GM12873 (cell line): ENCODE results near the gene CRELD1.

ENCODE experiments used
- TF ChIP-seq, protein P1 (sequence below): IDR thresholded peaks from 2 replicates; pipeline ENCODE4 v1.5.1; 2012; ENCODE audit warnings: low read depth, mild to moderate bottlenecking, moderate library complexity, low read length, control low read depth; ENCODE audit not compliant: insufficient read depth; ENCODE audit errors: missing control alignments

CRELD1 gene

DNA sequence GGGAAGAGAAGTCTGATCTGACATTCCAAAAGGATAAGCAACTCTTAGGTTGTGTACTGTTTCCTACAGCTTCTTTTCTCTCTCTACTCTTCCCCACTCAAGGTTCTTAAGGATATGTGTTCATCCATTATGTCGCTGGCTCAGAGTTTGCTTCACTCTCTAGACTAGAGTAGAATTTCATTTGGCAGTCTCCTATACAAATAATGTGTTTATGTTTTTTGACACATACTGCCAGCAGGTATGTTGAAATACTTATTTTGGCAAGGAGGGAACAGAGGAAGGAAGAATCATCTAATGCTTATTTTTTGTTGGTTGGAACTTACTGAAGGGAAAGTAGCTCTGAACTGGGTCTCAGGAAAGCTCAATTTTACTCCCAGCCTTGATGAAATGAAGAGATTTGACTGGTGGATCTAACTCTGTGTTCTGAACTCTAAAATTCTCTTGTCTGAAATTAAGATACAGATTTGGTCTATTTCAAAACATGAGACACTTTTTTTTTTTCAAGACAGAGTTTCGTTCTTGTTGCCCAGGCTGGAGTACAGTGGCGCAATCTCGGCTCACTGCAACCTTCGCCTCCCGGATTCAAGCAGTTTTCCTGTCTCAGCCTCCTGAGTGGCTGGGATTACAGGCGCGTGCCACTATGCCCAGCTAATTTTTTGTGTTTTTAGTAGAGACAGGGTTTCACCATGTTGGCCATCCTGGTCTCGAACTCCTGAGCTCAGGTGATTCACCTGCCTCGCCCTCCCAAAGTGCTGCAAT, 60.6 kb downstream of the CRELD1 start:
- TF ChIP-seq, protein P1, sequence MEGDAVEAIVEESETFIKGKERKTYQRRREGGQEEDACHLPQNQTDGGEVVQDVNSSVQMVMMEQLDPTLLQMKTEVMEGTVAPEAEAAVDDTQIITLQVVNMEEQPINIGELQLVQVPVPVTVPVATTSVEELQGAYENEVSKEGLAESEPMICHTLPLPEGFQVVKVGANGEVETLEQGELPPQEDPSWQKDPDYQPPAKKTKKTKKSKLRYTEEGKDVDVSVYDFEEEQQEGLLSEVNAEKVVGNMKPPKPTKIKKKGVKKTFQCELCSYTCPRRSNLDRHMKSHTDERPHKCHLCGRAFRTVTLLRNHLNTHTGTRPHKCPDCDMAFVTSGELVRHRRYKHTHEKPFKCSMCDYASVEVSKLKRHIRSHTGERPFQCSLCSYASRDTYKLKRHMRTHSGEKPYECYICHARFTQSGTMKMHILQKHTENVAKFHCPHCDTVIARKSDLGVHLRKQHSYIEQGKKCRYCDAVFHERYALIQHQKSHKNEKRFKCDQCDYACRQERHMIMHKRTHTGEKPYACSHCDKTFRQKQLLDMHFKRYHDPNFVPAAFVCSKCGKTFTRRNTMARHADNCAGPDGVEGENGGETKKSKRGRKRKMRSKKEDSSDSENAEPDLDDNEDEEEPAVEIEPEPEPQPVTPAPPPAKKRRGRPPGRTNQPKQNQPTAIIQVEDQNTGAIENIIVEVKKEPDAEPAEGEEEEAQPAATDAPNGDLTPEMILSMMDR, result no peak
